ENCODE results near the gene CDC42EP5. TPM values are rescaled to one million over a fixed set of nuclear protein-coding genes. Genes with fewer than 3 reads are reported as not detected.

The CDC42EP5 gene
- total RNA-seq, 4 donors from 2014 or later = 10.8 to 27.1 (median 20.6) TPM

- 72% methylated on average over 10 of the region's 10 CpGs for WGBS
- H3K4me3 ChIP-seq = no peak overlapping the region
- peaks cover 38 to 49% (median 45%) of the 10 kb centered on the region in 4 donors for H3K4me1 ChIP-seq
- no peak for TF ChIP-seq POLR2AphosphoS5 (IDR thresholded peaks at IDR 0.05)
- TF ChIP-seq EP300 (IDR thresholded peaks at IDR 0.05) = no peak
- TF ChIP-seq POLR2A (IDR thresholded peaks at IDR 0.05; ENCODE audit: low read depth) = no peak
- no peak for TF ChIP-seq CTCF (IDR thresholded peaks at IDR 0.05)
- no peaks in the 10 kb centered on the region for H3K36me3 ChIP-seq
- H3K9me3 ChIP-seq = no peaks in the 10 kb centered on the region
- peaks cover 0 to 56% (median 32%) of the 10 kb centered on the region in 4 donors for H3K27me3 ChIP-seq
- no peak for DNase-seq (ENCODE audit: extremely low spot score)
- intact Hi-C loops (cut with DNase I) = no loop called here
- H3K27ac ChIP-seq (replicated peaks in 1 of 4) = no peak overlapping the region
Observed at GRCh38 chr19:54432144-54432738, 40.9 kb downstream of the CDC42EP5 start.

- TF ChIP-seq POLR2AphosphoS5 (IDR thresholded peaks at IDR 0.05) = no peak
- H3K4me1 ChIP-seq = peaks cover 38 to 46% (median 43%) of the 10 kb centered on the region in 4 donors
- 21% methylated on average over 11 of the region's 11 CpGs for WGBS
- H3K36me3 ChIP-seq = no peaks in the 10 kb centered on the region
- H3K9me3 ChIP-seq = no peaks in the 10 kb centered on the region
- H3K27me3 ChIP-seq = peaks cover 0 to 62% (median 32%) of the 10 kb centered on the region in 4 donors
- DNase-seq (ENCODE audit: extremely low spot score) = no peak
- H3K27ac ChIP-seq (replicated peaks in 1 of 4) = no peak overlapping the region
- peak overlapping the region in 3 of 4 donors; percentile 26 to 51 (median 37) for H3K4me3 ChIP-seq
- intact Hi-C loops (cut with DNase I) = no loop called here
Observed at GRCh38 chr19:54431255-54431838, 41.7 kb downstream of the CDC42EP5 start.

GRCh38 chr19:54430306-54431254 lies 42.5 kb downstream of the CDC42EP5 start:
- no peak for DNase-seq (ENCODE audit: extremely low spot score)
- intact Hi-C loops (cut with DNase I) = no loop called here
- 3% methylated on average over 25 of the region's 43 CpGs for WGBS
- no peak overlapping the region for H3K27ac ChIP-seq (replicated peaks in 1 of 4)
- H3K4me3 ChIP-seq = peak overlapping the region; percentile 26 to 51 (median 36)
- TF ChIP-seq CTCF (IDR thresholded peaks at IDR 0.05) = peak in 1 of 3 experiments; percentile 18
- TF ChIP-seq EP300 (IDR thresholded peaks at IDR 0.05) = no peak
- peak in 1 of 2 donors; percentile 29 for TF ChIP-seq POLR2AphosphoS5 (IDR thresholded peaks at IDR 0.05)
- TF ChIP-seq POLR2A (IDR thresholded peaks at IDR 0.05; ENCODE audit: low read depth) = no peak
- H3K27me3 ChIP-seq = peaks cover 0 to 70% (median 32%) of the 10 kb centered on the region in 4 donors
- no peaks in the 10 kb centered on the region for H3K36me3 ChIP-seq
- no peaks in the 10 kb centered on the region for H3K9me3 ChIP-seq
- H3K4me1 ChIP-seq = peaks cover 30 to 38% (median 35%) of the 10 kb centered on the region in 4 donors

- Histone ChIP-seq H3K27me3 (peaks cover 0 to 79% (median 32%) of the 10 kb centered on the region in 4 donors), H3K4me3 (no peak overlapping the region), H3K36me3 (no peaks in the 10 kb centered on the region), H3K27ac (replicated peaks in 1 of 4) (no peak overlapping the region), H3K9me3 (no peaks in the 10 kb centered on the region), H3K4me1 (peaks cover 21 to 29% (median 26%) of the 10 kb centered on the region in 4 donors)
- WGBS = 32% methylated on average over 6 of the region's 13 CpGs
- DNase-seq (ENCODE audit: extremely low spot score) = no peak
- TF ChIP-seq CTCF (IDR thresholded peaks at IDR 0.05) (no peak), POLR2A (IDR thresholded peaks at IDR 0.05; ENCODE audit: low read depth) (no peak), POLR2AphosphoS5 (IDR thresholded peaks at IDR 0.05) (no peak), EP300 (IDR thresholded peaks at IDR 0.05) (no peak)
- intact Hi-C loops (cut with DNase I) = no loop called here
Observed at GRCh38 chr19:54429545-54430227, 43.4 kb downstream of the CDC42EP5 start.
